GM18526 (cell line): ENCODE results near the gene CORO6.
A peak's percentile ranks its signal among the peaks of the same experiment; 100 is the strongest.

ENCODE experiments used
- POLR2A ChIP-seq: IDR thresholded peaks from 3 replicates; pipeline ENCODE4 v1.6.1; 2011; ENCODE audit not compliant: insufficient read length; ENCODE audit errors: extremely low read depth

The CORO6 gene

GRCh38 chr17:29591737-29592608, 30.7 kb downstream of the CORO6 start:
- no peak for TF ChIP-seq POLR2A

- no peak for TF ChIP-seq POLR2A
These were observed 31.5 kb downstream of the CORO6 start for GRCh38 chr17:29591146-29591736.

GRCh38 chr17:29590411-29591145, 32.1 kb downstream of the CORO6 start:
- no peak for TF ChIP-seq POLR2A

- peak; percentile 62 for TF ChIP-seq POLR2A
These were observed 32.9 kb downstream of the CORO6 start, which contains the start of gene GIT1 for GRCh38 chr17:29589524-29590410. GIT1 (minus strand) TSS chr17:29589648; CDS start chr17:29589378, 270 bp downstream.

GRCh38 chr17:29588562-29589411, 33.9 kb downstream of the CORO6 start:
- TF ChIP-seq POLR2A = no peak

GRCh38 chr17:29588017-29588561, 34.6 kb downstream of the CORO6 start:
- no peak for TF ChIP-seq POLR2A

- no peak for TF ChIP-seq POLR2A
These were observed 35.1 kb downstream of the CORO6 start for GRCh38 chr17:29587591-29587990.

- no peak for TF ChIP-seq POLR2A
These were observed 35.8 kb downstream of the CORO6 start for GRCh38 chr17:29586676-29587469.

- no peak for TF ChIP-seq POLR2A
These were observed 37.5 kb downstream of the CORO6 start for GRCh38 chr17:29585080-29585751.

- TF ChIP-seq POLR2A = no peak
These were observed 38.1 kb downstream of the CORO6 start for GRCh38 chr17:29584452-29585079.

- TF ChIP-seq POLR2A = no peak
These were observed 39.1 kb downstream of the CORO6 start for GRCh38 chr17:29583324-29584248.

- TF ChIP-seq POLR2A = no peak
These were observed 39.9 kb downstream of the CORO6 start for GRCh38 chr17:29582772-29583171.
